PFSK-1 (cell line): ENCODE results near the gene BSPH1.

Experiments
- FOXP2 ChIP-seq: optimal IDR thresholded peaks from 2 replicates; pipeline ENCODE3; 2011; ENCODE audit warnings: borderline replicate concordance, control low read depth, inconsistent platforms; ENCODE audit not compliant: insufficient read depth; ENCODE audit errors: extremely low read length, extremely low read depth
- POLR2AphosphoS5 ChIP-seq: IDR thresholded peaks from 2 replicates; pipeline ENCODE4 v1.6.1; 2012; ENCODE audit warnings: low read depth, mild to moderate bottlenecking, control low read depth, low read length, moderate library complexity
- SIN3A ChIP-seq: IDR thresholded peaks from 2 replicates; pipeline ENCODE4 v1.6.1; 2012; ENCODE audit warnings: mild to moderate bottlenecking, low read length, moderate library complexity, borderline replicate concordance; ENCODE audit not compliant: insufficient read depth
- TAF1 ChIP-seq: IDR thresholded peaks from 2 replicates; pipeline ENCODE4 v1.6.1; 2012; ENCODE audit warnings: low read length, control low read depth, borderline replicate concordance; ENCODE audit not compliant: insufficient read depth
- TF ChIP-seq, protein P1 (sequence below), 2 experiments: IDR thresholded peaks; 2 replicates each; pipeline versions ENCODE4 v1.6.1 to v1.8.0; 2011 to 2012; ENCODE audit warnings: low read depth in 2 of 2, low read length in 2 of 2, control low read depth in 1 of 2, inconsistent platforms in 1 of 2, mild to moderate bottlenecking in 1 of 2, moderate library complexity in 1 of 2; ENCODE audit not compliant: insufficient read depth in 1 of 2

The BSPH1 gene

DNA sequence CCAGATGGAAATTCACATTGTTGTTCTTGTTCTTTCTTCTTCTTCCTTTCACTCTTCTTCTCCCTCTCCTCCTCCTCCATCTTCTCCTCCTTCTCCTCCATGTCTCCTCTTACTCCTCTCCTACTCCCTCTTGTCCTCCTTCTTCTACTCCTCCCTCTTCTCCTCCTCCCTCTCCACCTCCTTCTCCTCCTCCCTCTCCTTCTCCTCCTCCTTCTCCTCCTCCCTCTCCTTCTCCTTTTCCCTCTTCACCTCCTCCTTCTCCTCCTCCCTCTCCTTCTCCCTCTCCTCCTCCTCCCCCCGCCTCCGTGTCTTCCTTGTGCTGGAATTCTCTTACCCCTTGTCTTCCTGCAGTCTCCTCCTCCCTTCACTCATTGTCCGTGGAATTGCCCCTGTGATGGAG lies 33.5 kb upstream of the BSPH1 start:
- TF ChIP-seq FOXP2 (no peak), TAF1 (no peak), SIN3A (no peak), POLR2AphosphoS5 (no peak)
- TF ChIP-seq, protein P1, sequence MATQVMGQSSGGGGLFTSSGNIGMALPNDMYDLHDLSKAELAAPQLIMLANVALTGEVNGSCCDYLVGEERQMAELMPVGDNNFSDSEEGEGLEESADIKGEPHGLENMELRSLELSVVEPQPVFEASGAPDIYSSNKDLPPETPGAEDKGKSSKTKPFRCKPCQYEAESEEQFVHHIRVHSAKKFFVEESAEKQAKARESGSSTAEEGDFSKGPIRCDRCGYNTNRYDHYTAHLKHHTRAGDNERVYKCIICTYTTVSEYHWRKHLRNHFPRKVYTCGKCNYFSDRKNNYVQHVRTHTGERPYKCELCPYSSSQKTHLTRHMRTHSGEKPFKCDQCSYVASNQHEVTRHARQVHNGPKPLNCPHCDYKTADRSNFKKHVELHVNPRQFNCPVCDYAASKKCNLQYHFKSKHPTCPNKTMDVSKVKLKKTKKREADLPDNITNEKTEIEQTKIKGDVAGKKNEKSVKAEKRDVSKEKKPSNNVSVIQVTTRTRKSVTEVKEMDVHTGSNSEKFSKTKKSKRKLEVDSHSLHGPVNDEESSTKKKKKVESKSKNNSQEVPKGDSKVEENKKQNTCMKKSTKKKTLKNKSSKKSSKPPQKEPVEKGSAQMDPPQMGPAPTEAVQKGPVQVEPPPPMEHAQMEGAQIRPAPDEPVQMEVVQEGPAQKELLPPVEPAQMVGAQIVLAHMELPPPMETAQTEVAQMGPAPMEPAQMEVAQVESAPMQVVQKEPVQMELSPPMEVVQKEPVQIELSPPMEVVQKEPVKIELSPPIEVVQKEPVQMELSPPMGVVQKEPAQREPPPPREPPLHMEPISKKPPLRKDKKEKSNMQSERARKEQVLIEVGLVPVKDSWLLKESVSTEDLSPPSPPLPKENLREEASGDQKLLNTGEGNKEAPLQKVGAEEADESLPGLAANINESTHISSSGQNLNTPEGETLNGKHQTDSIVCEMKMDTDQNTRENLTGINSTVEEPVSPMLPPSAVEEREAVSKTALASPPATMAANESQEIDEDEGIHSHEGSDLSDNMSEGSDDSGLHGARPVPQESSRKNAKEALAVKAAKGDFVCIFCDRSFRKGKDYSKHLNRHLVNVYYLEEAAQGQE (IDR thresholded peaks at IDR 0.05; ENCODE audit: insufficient read depth in 1 of 2, low read depth in 2 of 2, low read length in 2 of 2): no peak

DNA sequence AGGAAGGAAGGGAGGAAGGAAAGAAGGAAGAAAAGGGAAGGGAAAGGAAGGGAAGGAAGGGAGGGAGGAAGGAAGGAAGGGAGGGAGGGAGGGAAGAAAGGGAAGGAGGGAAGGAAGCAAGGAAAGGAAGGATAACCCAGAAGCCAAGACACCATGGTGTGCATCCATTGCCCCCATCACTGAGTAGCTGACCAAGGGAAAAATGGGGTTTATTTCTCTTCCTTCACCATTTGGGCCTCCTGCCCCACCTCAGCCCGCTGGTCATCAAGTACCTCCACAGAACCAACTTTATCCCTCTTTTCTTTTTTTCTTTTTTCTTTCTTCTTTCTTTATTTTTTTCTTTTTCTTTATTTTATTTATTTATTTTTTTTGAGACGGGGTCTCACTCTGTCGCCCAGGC lies 31.5 kb upstream of the BSPH1 start:
- TF ChIP-seq POLR2AphosphoS5: no peak
- no peak for TF ChIP-seq SIN3A
- no peak for TF ChIP-seq TAF1
- TF ChIP-seq FOXP2: no peak
- TF ChIP-seq, protein P1 (IDR thresholded peaks at IDR 0.05; ENCODE audit: insufficient read depth in 1 of 2, low read depth in 2 of 2, low read length in 2 of 2): no peak

DNA sequence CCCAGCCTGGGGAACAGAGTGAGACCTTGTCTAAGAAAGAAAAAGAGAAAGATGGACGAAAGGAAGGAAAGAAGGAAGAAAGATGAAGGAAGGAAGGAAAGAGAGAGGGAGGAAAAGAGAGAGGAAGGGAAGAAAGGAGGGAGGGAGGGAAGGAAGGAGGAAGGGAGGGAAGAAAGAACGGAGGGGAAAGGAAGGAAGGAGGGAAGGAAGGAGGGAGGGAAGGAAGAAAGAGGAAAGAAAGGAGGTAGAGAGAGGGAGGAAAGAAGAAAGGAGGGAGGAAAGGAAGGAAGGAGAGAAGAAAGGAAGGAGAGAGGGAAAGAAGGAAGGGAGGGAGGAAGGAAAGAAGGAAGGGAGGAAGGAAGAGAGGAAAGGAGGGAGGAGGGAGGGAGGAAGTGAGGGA lies 31.0 kb upstream of the BSPH1 start:
- TF ChIP-seq SIN3A: no peak
- no peak for TF ChIP-seq TAF1
- TF ChIP-seq POLR2AphosphoS5: no peak
- TF ChIP-seq, protein P1 (IDR thresholded peaks at IDR 0.05; ENCODE audit: insufficient read depth in 1 of 2, low read depth in 2 of 2, low read length in 2 of 2): no peak
- no peak for TF ChIP-seq FOXP2

DNA sequence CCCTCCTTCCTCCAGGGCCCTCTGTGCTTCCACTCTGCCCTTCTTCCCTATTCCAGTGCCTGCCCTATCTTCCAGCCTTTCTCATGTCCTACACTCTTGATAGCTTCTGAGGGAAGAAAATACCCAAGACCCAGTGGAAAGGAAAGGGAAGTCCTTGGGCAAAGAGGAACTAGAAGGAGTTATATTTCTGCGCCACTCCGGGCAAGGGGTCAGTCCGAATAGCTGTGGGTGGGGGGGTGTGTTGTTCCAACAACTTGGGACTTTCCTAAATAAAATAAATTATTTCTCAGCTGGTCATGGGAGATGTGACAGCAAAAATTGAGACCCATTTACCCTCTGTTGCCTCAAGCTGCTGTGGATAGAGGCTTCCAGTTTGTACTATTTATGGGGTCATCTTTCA lies 28.7 kb upstream of the BSPH1 start:
- TF ChIP-seq SIN3A: no peak
- no peak for TF ChIP-seq TAF1
- TF ChIP-seq, protein P1 (IDR thresholded peaks at IDR 0.05; ENCODE audit: insufficient read depth in 1 of 2, low read depth in 2 of 2, low read length in 2 of 2): no peak
- no peak for TF ChIP-seq POLR2AphosphoS5
- no peak for TF ChIP-seq FOXP2

DNA sequence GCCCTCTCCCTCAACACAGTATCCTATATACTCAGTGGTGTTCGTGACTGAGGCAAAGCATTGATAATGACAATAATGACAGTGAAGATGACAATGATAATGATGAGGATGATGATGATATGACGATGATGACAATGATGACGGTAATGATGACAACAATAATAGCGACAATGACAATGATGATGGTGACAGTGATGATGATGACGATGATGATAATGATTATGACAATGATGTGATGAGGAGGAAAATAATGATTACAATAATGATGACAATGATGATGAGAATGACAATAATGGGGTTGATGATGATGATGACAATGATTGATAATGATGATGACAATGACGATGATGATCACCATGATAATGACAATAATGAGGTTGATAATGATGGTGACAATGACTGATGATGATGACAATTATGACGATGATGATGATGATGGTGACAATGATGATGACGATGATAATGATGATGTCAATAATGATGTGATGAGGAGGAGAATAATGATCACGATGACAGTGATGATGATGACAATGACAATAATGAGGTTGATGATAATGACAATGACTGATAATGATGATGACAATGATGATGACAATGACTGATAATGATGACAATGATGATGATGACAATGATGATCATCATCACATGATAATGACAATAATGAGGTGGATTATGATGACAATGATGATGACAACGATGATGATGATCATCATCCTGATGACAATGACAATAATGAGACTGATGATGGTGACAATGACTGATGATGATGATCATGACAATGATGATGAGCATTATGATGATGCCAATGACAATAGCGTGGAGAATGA lies 19.2 kb upstream of the BSPH1 start:
- TF ChIP-seq, protein P1 (IDR thresholded peaks at IDR 0.05; ENCODE audit: insufficient read depth in 1 of 2, low read depth in 2 of 2, low read length in 2 of 2): no peak
- TF ChIP-seq POLR2AphosphoS5 (no peak), FOXP2 (no peak), SIN3A (no peak), TAF1 (no peak)
